OCI-M2 (cell line): ENCODE data around the gene KRTAP10-6.
"Not testable (repeated sequence)": the region's sequence is repeated elsewhere in the genome, so short reads cannot be mapped to it uniquely, and the experiment has no call there.

ENCODE experiments used
- DNase-seq: peaks from one replicate; lab custom pipeline; 2025; ENCODE audit not compliant: unreplicated experiment; lab: John Stamatoyannopoulos, UW

KRTAP10-6 gene

DNA sequence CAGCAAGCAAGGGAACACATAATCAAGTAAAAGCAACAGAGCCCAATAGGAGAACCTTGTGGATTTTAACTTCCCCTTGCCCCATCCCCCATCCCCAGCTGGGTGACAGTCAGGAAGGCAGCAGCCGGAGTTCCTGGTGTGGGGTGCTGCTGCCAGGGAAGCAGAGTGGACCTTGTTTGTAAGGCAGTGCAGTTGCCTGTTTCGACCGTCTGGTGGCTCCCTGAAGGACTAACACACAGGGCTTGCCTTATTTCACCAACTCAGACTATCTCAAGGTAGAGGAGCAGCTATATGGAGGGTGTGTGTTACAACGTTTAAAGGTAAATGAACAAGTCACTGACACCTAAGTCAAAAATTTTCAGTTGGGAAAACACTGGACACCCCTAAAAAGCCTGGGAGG, 26.2 kb upstream of the KRTAP10-6 start:
- DNase-seq: no peak

DNA sequence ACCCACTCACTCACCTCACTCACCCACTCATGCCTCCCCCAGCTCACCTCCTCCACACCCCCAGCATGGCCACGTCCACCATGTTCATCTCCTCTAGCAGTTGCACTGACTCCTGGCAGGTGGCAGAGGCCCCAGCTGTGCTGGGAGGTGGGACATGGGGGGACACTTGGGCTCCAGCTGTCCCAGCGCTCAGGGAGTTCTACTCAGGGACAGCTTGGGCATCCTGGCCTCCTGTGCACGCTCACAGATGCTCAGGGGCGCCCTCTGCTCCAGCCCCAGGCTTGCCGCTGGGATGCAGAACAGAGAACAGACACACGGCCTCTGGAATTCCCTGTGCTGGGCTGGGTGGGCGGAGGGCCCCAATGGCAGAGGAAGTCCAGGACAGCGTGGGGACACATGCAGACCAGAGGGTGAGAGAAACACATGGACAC, 24.8 kb upstream of the KRTAP10-6 start:
- DNase-seq: no peak

DNA sequence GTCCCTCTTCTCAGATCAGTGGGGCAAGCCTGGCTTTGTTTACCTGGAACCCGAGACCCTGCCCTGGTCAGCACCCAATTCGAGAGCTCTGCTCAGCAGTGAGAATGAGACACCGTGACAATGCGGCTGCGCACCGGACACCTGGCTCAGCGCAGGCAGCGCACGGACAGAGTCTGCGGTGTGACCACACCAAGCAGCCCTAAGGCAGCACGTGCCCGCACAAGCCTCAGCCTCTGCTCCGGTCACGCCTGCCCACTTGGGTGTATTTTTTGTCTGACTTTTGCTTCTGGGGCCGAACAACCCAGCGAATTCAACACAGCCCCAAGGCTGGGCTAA, 24.3 kb upstream of the KRTAP10-6 start:
- DNase-seq: no peak

DNA sequence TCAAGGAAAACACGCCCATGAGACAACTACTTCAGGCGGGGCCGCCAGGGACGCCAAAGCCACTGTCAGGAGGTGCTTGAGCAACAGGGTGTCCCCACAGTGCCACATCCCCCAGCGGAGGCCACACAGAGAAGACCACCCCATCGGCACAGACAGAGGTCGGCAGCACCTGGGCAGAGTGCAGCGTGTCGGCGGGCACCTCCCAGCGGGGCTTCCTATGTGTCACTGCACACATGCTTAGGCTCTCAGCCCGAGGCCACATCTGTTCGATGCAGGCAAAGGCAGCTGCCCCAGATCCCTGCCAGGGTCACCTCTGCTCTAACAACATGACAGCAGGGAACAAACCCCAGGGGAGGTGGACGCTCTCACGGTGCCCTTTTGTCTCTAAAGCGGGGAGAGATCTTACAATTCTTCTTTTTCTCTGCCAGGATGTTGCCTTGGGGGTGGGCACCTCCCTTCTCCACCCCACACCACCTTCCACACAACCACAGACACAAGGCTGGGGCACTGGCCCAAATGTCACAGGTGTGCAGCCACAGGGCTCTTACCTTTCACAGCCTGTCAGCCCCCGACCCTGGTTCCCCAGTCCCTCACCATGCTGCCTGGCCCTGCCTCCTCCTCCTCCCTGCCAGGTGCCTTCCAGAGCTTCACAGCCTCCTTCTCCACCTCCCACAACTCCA, 23.7 kb upstream of the KRTAP10-6 start:
- no peak for DNase-seq

DNA sequence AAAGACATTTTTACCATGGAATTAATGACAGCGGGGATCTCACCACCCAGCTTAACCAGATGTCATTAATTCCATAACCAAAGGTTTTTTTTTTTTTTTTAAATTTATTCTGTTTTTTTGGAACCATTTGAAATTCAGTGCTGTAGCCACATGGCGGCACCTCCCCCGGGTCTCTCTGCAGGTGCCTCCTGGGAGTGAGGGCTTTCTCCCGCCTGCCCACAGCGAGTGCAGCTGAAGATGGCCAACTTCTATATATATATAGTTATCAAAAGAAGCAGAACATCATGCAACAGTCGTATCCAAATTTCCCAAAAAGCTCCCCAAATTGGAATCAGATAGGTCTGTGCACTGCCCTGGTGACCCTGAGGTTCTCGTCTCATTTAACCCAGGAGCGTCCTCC, 23.2 kb upstream of the KRTAP10-6 start:
- no peak for DNase-seq

DNA sequence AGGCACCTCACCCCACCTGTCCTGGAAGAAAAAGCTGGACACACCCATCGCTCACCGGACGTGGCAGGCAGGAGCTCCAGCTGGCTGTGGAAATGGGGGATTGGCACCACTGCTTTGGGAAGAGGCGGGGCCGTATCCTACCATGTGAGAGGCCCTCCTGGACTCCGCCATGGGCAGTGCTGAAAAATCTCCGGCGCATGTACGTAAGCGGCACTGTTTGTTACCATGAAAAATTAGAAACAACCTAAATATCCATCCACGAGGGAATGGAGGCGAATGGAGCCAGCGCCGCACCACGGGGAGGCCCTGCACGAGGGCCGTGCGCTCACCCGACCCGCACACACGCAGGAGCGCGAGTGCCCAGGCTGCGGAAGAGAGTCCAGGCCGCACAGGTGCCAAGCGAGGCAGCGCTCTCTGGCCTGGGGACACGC, 22.7 kb upstream of the KRTAP10-6 start:
- no peak for DNase-seq

DNA sequence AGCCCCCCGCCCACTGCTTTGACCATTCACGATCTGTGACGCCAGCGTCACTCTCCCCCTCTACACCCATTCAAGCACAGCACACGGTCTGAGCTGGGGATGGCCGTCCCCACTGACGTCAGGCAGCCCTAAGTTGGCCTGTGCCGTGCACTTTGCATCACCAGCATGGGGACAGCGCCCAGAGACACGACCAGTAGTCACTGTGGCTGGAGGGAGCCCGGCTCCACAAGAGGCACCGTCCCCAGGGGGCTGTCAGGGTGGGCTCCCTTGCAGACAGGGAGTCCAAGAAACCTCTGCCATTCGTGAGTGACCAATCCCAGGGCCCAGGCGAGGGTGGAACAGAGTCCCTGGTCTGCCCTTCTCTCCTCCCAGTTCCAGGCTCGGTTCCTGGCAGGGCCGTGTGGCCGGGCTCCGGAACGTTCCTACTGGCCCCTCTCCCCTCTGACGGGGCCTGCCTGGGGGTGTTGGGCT, 21.9 kb upstream of the KRTAP10-6 start:
- no peak for DNase-seq

DNA sequence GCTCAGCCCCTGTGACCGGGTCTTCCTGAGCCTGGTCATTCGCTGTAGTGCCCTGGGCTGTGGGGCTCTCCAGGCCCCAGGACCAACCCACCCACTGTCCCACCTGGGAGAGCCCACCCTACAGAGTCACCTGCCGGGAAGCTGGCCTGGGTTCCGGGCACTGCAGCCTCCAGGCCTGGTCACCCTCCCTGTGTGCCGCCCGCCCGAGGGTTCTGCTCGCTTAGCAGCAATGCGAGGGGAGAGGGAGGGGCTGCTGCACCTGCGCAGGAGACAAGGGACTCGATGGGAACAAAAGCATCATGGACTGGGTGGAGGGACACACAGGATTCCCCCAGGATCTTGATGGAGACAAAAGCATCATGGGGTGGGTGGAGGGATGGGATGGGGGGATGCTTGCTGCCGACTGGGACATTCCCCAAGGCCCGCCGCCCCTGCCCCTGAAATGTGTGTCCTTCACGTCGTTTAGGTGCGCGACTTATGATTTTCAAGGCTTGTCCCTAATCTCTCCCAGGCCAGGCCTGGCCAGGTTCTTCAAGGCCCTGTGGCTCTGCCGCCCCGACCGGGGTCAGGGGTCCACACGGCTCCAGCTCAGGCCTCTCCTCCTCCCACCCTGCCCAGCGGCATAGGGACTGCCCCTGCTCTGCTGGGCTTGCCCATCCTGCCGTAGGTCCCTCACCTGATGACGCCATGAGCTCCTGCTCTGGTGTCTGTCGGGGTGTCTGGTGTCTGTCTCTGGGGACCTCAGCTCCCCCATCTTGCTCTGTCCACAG, 21.3 kb upstream of the KRTAP10-6 start:
- DNase-seq: no peak

DNA sequence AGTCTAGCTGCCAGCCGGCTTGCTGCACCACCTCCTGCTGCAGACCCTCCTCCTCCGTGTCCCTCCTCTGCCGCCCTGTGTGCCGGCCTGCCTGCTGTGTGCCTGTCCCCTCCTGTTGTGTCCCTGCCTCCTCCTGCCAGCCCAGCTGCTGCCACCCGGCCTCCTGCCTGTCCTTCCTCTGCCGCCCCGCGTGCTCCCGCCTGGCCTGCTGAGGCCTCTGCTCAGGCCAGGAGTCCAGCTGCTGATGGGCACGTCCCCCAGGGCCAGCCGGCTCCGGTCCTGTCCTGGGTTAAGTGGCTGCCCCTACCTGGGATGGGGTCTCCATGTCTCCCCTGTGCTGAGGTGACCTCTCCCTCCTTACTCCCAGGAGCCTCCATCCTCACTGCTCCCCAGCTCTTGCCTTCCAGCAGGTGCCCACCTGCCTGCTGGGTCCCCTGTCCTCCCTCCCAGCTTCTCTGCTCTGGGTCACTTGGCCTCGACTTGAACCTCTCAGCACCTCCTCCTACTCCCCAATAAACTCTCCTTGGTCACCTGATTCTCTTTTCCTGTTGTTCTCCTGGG, 20.4 kb upstream of the KRTAP10-6 start:
- DNase-seq: no peak

DNA sequence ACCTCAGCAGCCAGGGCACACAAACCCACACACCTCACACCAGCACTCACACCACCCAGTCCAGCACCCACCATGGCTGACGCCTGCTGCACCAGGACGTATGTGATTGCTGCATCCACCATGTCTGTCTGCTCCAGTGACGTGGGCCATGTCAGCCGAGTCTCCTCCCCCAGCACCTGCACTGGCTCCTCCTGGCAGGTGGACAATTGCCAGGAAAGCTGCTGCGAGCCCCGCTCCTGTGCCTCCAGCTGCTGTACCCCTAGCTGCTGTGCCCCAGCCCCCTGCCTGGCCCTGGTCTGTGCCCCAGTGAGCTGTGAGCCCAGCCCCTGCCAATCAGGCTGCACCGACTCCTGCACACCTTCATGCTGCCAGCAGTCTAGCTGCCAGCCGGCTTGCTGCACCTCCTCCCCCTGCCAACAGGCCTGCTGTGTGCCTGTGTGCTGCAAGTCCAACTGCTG, 19.8 kb upstream of the KRTAP10-6 start, which contains the start of gene KRTAP10-8:
Gene KRTAP10-8, plus strand, starts transcription at position 51 of the 458 bp plus-strand sequence. Its CDS starts 22 bp downstream, at position 73.
- no peak for DNase-seq

DNA sequence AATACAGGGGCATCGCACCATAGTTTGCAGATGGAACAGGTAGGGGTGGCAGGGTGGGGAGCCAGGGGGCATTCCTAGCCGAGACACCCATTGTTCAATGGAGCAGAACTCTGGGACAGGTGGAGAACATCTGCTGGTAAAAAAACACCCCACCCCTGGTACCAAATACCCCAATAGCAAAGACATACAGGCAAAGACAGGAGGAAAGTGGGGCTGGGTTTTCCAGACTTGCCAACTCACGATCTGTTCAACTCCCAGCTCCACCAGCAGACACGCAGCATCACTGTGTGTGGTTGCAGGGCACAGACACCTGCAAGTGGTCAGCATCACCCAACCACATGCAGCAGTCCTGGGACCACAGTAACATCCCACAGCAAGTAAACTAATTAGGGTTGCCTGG, 19.2 kb upstream of the KRTAP10-6 start:
- DNase-seq: no peak

DNA sequence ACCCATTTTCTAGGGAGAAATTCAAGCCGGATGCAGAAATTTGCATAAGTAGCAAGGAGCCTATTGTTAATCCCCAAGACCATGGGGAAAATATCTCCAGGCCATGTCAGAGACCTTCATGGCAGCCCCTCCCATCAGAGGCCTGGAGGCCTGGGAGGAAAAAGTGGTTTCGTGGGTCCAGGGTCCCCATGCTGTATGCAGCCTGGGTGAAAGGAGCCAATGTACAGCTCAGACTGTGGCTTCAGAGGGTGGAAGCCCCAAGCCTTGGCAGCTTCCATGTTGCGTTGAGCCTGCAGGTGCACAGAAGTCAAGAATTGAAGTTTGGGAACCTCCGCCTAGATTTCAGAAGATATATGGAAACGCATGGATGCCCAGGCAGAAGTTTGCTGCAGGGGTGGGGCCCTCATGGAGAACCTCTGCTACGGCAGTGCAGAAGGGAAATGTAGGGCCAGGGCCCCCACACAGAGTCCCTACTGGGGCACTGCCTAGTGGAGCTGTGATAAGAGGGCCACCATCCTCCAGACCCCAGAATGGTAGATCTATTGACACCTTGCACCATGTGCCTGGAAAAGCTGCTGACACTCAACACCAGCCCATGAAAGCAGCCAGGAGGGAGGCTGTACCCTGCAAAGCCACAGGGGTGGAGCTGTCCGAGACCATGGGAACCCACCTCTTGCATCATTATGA, 18.0 kb upstream of the KRTAP10-6 start:
- DNase-seq: not testable (repeated sequence)

DNA sequence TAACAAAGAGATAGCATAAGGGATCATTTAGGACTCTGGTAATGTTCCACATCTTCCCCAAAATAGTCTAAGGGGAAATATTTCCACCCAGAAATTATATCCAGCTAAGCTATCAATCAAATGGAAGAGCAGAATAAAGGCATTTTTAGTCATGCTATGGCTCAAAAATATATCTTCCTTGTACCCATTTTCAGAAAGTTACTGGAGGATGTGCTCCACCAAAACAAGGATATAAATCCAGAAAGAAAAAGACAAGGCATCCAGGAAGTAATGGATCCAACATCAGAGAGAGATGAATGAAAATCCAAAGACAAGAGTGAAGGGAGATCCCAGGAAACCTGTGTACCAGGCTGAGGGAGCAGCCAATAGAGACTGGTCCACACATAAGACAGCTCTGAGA, 16.9 kb upstream of the KRTAP10-6 start:
- DNase-seq: no peak

DNA sequence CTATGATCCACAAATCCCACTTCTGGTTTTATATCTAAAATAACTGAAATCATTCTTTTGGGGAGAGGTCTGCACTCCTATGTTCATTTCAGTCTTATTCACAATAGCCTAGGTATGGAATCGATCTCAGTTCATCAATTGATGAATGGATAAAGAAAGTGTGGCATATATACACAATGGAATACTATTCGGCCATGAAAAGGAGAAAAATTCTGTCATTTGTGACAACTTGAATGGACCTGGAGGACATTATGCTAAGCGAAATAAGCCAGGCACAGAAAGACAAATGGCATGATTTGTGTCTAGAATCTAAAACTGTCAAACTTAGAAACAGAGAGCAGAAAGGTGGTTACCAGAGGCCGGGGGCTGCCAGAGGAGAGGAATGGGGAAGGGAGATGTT, 14.2 kb upstream of the KRTAP10-6 start:
- DNase-seq: no peak

DNA sequence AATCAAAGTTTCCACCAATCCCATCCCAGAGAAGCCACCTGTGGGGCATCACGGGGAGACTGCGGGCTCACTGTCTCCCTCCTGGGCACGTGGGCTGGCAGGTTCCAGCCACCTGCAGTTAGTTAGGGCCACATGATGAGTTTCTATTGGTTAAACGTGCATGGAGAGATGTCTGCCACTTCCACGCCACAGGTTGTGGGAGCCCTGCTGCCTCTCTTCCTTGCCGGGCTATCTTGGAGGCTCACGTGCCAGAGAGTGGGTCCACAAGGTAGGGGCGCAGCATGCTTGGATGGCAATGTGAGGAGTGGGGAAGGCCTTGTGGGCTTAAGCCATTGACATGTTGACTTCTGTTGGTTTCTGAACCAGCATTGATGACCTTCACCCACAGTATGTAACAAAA, 11.6 kb upstream of the KRTAP10-6 start:
- DNase-seq: no peak

DNA sequence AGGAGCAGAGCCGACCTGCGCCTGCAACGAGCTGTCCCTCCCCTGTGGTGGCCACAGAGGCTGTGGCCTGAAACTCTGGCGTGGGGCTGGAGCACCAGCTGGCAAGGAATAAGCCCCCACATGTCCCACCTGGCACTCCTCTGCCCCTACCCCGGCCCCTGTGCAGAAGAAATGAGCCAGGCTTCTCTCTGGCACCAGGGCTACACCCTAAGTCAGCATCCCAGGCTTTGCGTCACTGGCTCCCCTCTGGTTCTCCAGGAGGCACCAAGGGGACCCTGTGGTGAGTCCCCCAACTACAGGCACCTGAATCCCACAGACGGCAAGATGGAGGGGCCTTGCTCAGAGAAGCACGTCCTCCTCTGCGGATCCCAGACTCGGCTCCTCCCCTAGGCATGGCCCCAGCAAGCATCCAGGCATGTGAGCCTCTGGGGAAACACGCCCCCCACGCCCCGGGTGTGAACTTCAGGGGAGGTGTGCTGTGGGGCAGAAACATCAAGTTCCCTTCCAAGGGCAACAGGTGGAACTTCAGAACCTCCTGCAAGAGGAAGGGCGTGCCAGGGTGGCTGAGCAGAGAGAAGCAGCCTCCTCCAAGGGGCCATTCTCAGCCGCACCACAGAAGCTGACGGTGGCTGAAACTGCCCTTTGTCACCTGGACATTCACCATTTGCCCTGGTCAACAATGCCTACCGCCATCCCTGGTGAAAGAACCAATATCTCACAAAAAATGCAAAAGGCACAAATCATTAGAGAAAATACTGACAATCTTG, 11.0 kb upstream of the KRTAP10-6 start:
- no peak for DNase-seq

DNA sequence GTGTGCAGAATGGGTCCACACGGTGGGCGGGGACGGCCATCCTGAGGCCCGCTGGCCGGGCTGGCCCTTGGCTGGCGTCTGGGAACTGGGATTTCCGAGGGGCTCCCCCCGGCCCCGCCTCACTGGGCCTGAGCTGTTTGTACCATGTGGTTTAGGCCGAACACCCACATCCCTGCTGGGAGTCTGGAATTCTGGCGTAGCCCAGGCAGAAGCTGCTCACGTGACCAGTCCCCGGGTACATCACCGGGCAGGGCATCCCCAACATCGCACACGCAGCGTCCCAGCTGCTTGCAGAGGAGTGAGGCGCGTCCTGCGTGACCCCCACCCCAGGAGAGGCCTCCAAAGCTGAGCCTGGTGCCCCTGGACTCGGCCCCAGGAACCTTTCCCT, 10.2 kb upstream of the KRTAP10-6 start:
- no peak for DNase-seq

DNA sequence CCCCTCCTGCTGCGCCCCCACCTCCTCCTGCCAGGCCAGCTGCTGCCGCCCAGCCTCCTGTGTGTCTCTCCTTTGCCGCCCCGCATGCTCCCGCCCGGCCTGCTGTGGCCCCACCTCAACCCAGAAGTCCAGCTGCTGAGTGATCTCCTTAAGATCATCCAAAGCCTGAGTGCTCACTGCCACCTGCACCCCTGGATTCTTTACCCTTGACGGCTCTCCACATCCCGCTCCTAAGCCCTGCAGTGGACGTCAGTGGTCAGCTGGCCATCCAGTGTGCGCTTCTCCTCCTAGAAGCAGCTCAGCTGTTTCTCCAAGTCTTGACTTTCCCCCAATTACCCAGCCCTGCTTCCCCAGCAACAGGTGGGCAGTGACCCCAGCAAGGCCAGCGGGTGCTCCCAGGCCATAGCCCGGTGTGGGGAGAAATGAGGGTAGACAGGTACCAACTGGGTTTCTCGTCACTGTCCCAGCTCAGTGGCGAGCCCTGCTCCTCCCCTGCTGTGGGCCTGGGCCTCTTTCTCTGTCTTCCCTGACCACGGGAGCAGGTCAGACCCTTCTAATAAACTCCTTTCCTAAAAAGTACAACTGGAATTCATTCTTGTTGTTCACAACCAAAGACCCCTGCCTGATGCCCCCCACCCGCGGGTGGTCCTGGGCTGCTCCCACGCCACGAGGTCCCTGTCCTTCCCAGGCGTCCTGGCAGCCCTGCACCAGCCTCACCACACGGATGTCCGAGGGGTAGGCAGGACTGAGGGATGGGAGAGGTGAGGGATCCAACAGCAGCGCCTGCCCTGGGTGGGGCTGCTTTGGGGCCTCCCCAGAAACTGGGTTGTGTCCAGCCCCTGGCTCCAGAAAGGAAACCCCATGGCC, 9.5 kb upstream of the KRTAP10-6 start:
- DNase-seq: no peak

DNA sequence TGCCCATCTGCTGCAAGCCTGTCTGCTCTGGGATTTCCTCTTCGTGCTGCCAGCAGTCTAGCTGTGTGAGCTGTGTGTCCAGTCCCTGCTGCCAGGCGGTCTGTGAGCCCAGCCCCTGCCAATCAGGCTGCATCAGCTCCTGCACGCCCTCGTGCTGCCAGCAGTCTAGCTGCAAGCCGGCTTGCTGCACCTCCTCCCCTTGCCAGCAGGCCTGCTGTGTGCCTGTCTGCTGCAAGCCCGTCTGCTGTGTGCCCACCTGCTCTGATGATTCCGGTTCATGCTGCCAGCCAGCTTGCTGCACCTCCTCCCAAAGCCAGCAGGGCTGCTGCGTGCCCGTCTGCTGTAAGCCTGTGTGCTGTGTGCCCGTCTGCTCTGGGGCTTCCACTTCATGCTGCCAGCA, 8.8 kb upstream of the KRTAP10-6 start:
- not testable (repeated sequence) for DNase-seq
